Mesenchymal stem cell (in vitro differentiated cells and primary cell): ENCODE results near the gene MDH1.

Experiments used
- DNase-seq: peaks from one replicate; pipeline ENCODE4 v3.0.0-alpha.2; 2013
- H2AFZ ChIP-seq: one replicate; pipeline ENCODE4 v1.6.1; 2013; ENCODE audit warnings: low read depth, mild to moderate bottlenecking, control low read depth, inconsistent platforms, low read length, moderate library complexity
- H2AK5ac ChIP-seq: 2 replicates; pipeline ENCODE4 v1.6.1; 2013; ENCODE audit warnings: low read length, moderate library complexity, mild to moderate bottlenecking, inconsistent platforms; ENCODE audit not compliant: severe bottlenecking
- H2BK120ac ChIP-seq: one replicate; pipeline ENCODE4 v1.6.1; 2013; ENCODE audit warnings: low read depth, mild to moderate bottlenecking, inconsistent platforms, low read length, moderate library complexity
- H2BK12ac ChIP-seq, 2 experiments: one replicate each; pipeline ENCODE4 v1.6.1; 2013; ENCODE audit warnings: inconsistent platforms in 2 of 2, low read length in 2 of 2, mild to moderate bottlenecking in 2 of 2, moderate library complexity in 2 of 2, control low read depth in 1 of 2
- H2BK15ac ChIP-seq: one replicate; pipeline ENCODE4 v1.6.1; 2013; ENCODE audit warnings: mild to moderate bottlenecking, low read depth, inconsistent platforms; ENCODE audit not compliant: poor library complexity, severe bottlenecking
- H2BK5ac ChIP-seq: 2 replicates; pipeline ENCODE4 v1.6.1; 2013; ENCODE audit warnings: low read depth, mild to moderate bottlenecking, low read length, control low read depth, inconsistent platforms; ENCODE audit not compliant: poor library complexity, severe bottlenecking
- H3K14ac ChIP-seq, 2 experiments: one replicate each; pipeline ENCODE4 v1.6.1; 2013; ENCODE audit warnings: inconsistent platforms in 2 of 2, low read length in 2 of 2, control low read depth in 1 of 2, mild to moderate bottlenecking in 1 of 2, moderate library complexity in 1 of 2
- H3K18ac ChIP-seq, 2 experiments: one replicate each; pipeline ENCODE4 v1.6.1; 2013; ENCODE audit warnings: inconsistent platforms in 2 of 2, low read length in 2 of 2, control low read depth in 1 of 2, low read depth in 1 of 2, mild to moderate bottlenecking in 1 of 2
- H3K23ac ChIP-seq, 2 experiments: one replicate each; pipeline ENCODE4 v1.6.1; 2013; ENCODE audit warnings: inconsistent platforms in 2 of 2, low read length in 2 of 2, mild to moderate bottlenecking in 2 of 2, moderate library complexity in 2 of 2, control low read depth in 1 of 2
- H3K27ac ChIP-seq: 2 replicates; pipeline ENCODE4 v1.5.1; 2013; ENCODE audit warnings: mild to moderate bottlenecking, moderate library complexity, low read length, control low read depth, inconsistent platforms; ENCODE audit not compliant: poor library complexity, severe bottlenecking
- H3K27me3 ChIP-seq, 2 experiments: 2 replicates each; pipeline versions ENCODE4 v1.6.1 to v1.7.0; 2013; ENCODE audit warnings: low read length in 2 of 2, mild to moderate bottlenecking in 2 of 2, moderate library complexity in 2 of 2, control low read depth in 1 of 2, inconsistent platforms in 1 of 2; ENCODE audit not compliant: control insufficient read depth in 1 of 2, insufficient read depth in 1 of 2
- H3K36me3 ChIP-seq, 2 experiments: 2 replicates each; pipeline versions ENCODE4 v1.6.1 to v1.7.0; 2013; ENCODE audit warnings: low read length in 2 of 2, control low read depth in 1 of 2, inconsistent platforms in 1 of 2, low read depth in 1 of 2, mild to moderate bottlenecking in 1 of 2; ENCODE audit not compliant: insufficient read depth in 2 of 2, control insufficient read depth in 1 of 2
- H3K4ac ChIP-seq, 2 experiments: one replicate each; pipeline ENCODE4 v1.6.1; 2013; ENCODE audit warnings: inconsistent platforms in 2 of 2, low read length in 2 of 2, mild to moderate bottlenecking in 2 of 2, moderate library complexity in 2 of 2, control low read depth in 1 of 2, low read depth in 1 of 2
- H3K4me1 ChIP-seq: 2 replicates; pipeline ENCODE4 v1.6.1; 2013; ENCODE audit warnings: low read depth, low read length, control low read depth; ENCODE audit not compliant: control insufficient read depth, insufficient read depth
- H3K4me2 ChIP-seq: 2 replicates; pipeline ENCODE4 v1.6.1; 2013; ENCODE audit warnings: low read length, mild to moderate bottlenecking, inconsistent platforms; ENCODE audit not compliant: poor library complexity, severe bottlenecking
- H3K4me3 ChIP-seq, 2 experiments: 2 replicates each; pipeline versions ENCODE4 v1.5.1 to v1.7.0; 2013; ENCODE audit warnings: low read length in 2 of 2, mild to moderate bottlenecking in 2 of 2, control low read depth in 1 of 2, low read depth in 1 of 2; ENCODE audit not compliant: insufficient read depth in 1 of 2
- H3K79me1 ChIP-seq: replicated peaks from 2 replicates; pipeline ENCODE4 v1.6.1; 2013; ENCODE audit warnings: mild to moderate bottlenecking, control low read depth, low read length, inconsistent platforms; ENCODE audit not compliant: poor library complexity, severe bottlenecking
- H3K9ac ChIP-seq: 2 replicates; pipeline ENCODE4 v1.7.0; 2013; ENCODE audit warnings: mild to moderate bottlenecking, low read length, moderate library complexity
- H3K9me3 ChIP-seq: 2 replicates; pipeline ENCODE4 v1.7.0; 2013; ENCODE audit warnings: mild to moderate bottlenecking, low read length; ENCODE audit not compliant: control insufficient read depth
- H4K8ac ChIP-seq: one replicate; pipeline ENCODE4 v1.6.1; 2013; ENCODE audit warnings: inconsistent platforms, mild to moderate bottlenecking, low read length, moderate library complexity
- H4K91ac ChIP-seq: one replicate; pipeline ENCODE4 v1.6.1; 2013; ENCODE audit warnings: mild to moderate bottlenecking, low read length, inconsistent platforms
- WGBS: methylation state at CpG from one replicate; pipeline ENCODE4 v1.1.7; 2013; ENCODE audit warnings: mixed read lengths; 5-methylcytosine and 5-hydroxymethylcytosine counted together

MDH1 gene

GRCh38 chr2:63591566-63592175 lies 2.9 kb downstream of the MDH1 start:
- peak; percentile 4 for DNase-seq
- Histone ChIP-seq H3K4me2 (no peak overlapping the region), H3K4me3 (no peak overlapping the region), H3K27ac (no peak overlapping the region), H3K9me3 (no peaks in the 10 kb centered on the region), H3K9ac (no peak overlapping the region), H2BK12ac (no peak overlapping the region), H2BK5ac (no peak overlapping the region), H3K27me3 (no peaks in the 10 kb centered on the region), H4K8ac (no peak overlapping the region), H3K23ac (no peak overlapping the region), H3K36me3 (peaks cover 0 to 51% of the 10 kb centered on the region in 2 experiments), H2BK120ac (no peak overlapping the region), H3K79me1 (peaks cover 23% of the 10 kb centered on the region), H4K91ac (no peak overlapping the region), H3K4ac (no peak overlapping the region), H2BK15ac (no peak overlapping the region), H3K18ac (no peak overlapping the region), H3K14ac (no peak overlapping the region), H2AFZ (no peak overlapping the region), H3K4me1 (no peaks in the 10 kb centered on the region), H2AK5ac (no peak overlapping the region)
- WGBS, result 100% methylated on average over 2 of the region's 3 CpGs

DNA sequence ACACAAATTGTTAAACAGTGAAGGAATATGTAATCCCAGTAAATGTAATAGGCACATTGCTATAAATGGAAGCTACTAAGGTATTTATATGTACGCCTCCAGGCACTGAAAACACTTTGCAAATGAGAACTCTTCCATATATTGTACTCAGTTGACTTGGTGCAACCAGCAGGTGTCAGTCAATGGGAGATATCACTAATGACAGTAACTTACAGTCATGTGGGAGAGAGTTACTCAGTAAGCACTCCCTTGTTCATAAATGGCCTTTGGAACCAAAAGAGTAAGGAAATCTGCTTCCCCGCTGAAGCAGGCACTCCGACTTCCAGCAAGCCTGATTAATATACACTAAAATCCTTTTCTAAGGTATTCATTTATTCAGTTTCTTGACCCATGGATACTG lies 5.9 kb downstream of the MDH1 start:
- Histone ChIP-seq H2AFZ (no peak overlapping the region), H3K9me3 (no peaks in the 10 kb centered on the region), H3K36me3 (peaks cover 0 to 76% of the 10 kb centered on the region in 2 experiments), H4K8ac (no peak overlapping the region), H3K27ac (no peak overlapping the region), H2BK15ac (no peak overlapping the region), H3K79me1 (peaks cover 19% of the 10 kb centered on the region), H3K4me3 (no peak overlapping the region), H2BK5ac (no peak overlapping the region), H3K18ac (no peak overlapping the region), H3K4me1 (no peaks in the 10 kb centered on the region), H3K9ac (no peak overlapping the region), H2BK120ac (no peak overlapping the region), H2BK12ac (no peak overlapping the region), H4K91ac (no peak overlapping the region), H3K14ac (no peak overlapping the region), H3K4ac (no peak overlapping the region), H2AK5ac (no peak overlapping the region), H3K23ac (no peak overlapping the region), H3K27me3 (no peaks in the 10 kb centered on the region), H3K4me2 (no peak overlapping the region)
- DNase-seq, result no peak
- 100% methylated on average over 2 of the region's 3 CpGs for WGBS

DNA sequence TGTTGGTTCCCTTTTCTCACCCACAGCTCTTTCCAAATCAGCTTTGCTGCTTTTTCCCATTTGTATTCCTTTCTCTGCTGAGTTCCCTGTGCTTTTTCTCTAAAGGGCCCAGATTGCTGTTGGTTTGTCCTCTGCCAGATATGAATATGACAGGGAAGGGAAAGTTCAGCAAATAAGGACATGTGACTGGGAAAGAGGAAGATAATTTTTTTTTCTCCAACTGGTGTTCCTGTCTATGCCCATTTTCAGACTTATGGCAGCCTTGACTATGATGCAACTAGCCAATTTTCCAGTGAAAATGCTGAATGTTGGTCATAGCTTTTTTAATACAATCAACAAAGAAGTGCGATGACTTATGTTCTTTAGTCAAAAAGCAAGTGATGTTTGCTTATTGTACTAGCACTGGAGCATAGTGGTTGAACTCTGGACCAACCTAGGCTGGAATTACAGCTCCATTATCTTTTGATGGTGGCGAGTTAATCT lies 7.7 kb downstream of the MDH1 start:
- H2BK120ac ChIP-seq, result no peak overlapping the region
- peaks cover 0 to 84% of the 10 kb centered on the region in 2 experiments for H3K36me3 ChIP-seq
- H3K14ac ChIP-seq, result no peak overlapping the region
- H3K27ac ChIP-seq, result no peak overlapping the region
- H3K9ac ChIP-seq, result no peak overlapping the region
- H3K4me1 ChIP-seq, result no peaks in the 10 kb centered on the region
- no peak overlapping the region for H3K18ac ChIP-seq
- peaks cover 24% of the 10 kb centered on the region for H3K79me1 ChIP-seq
- no peak overlapping the region for H2AFZ ChIP-seq
- no peak overlapping the region for H2BK15ac ChIP-seq
- no peak overlapping the region for H3K4ac ChIP-seq
- H3K9me3 ChIP-seq, result no peaks in the 10 kb centered on the region
- H3K4me2 ChIP-seq, result no peak overlapping the region
- no peak overlapping the region for H4K8ac ChIP-seq
- H2AK5ac ChIP-seq, result no peak overlapping the region
- H2BK12ac ChIP-seq, result no peak overlapping the region
- H3K27me3 ChIP-seq, result no peaks in the 10 kb centered on the region
- no peak overlapping the region for H3K4me3 ChIP-seq
- 100% methylated on average over 1 of the region's 2 CpGs for WGBS
- no peak overlapping the region for H2BK5ac ChIP-seq
- no peak for DNase-seq
- H3K23ac ChIP-seq, result no peak overlapping the region
- H4K91ac ChIP-seq, result no peak overlapping the region

DNA sequence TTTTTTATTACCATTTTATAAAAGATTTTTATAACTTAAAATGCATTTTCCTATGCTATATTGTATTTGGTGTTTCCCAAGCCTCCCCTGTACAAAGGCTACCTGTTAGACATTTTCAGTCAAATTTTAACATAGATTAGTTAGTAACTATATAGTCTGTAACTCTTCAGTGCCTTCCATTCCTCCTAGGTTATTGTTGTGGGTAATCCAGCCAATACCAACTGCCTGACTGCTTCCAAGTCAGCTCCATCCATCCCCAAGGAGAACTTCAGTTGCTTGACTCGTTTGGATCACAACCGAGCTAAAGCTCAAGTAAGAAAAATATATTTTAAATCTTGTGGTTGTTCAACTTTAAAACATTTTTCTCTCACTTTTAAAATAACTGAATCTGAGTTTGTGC lies 10.2 kb downstream of the MDH1 start:
- Histone ChIP-seq H4K8ac (no peak overlapping the region), H3K9ac (no peak overlapping the region), H3K27me3 (no peaks in the 10 kb centered on the region), H2BK12ac (no peak overlapping the region), H3K36me3 (peaks cover 7 to 92% of the 10 kb centered on the region in 2 experiments), H2AK5ac (no peak overlapping the region), H3K23ac (no peak overlapping the region), H3K4me3 (no peak overlapping the region), H3K18ac (no peak overlapping the region), H3K79me1 (peaks cover 17% of the 10 kb centered on the region), H3K14ac (no peak overlapping the region), H3K9me3 (no peaks in the 10 kb centered on the region), H2AFZ (no peak overlapping the region), H3K4ac (no peak overlapping the region), H2BK15ac (no peak overlapping the region), H3K4me1 (no peaks in the 10 kb centered on the region), H2BK120ac (no peak overlapping the region), H3K4me2 (no peak overlapping the region), H4K91ac (no peak overlapping the region), H3K27ac (no peak overlapping the region), H2BK5ac (no peak overlapping the region)
- DNase-seq, result no peak
- WGBS, result no CpG with 5 or more reads among the region's 2 CpGs
